K562 (cell line): ENCODE results near the gene SPAG7. TPM values are rescaled to one million over a fixed set of nuclear protein-coding genes. Genes with fewer than 3 reads are reported as not detected.

Experiments
- ATAC-seq: fragments of 200-7000 bp; cut with Tn5 transposase; 3 replicates; pipeline ENCODE4 v1.9.1; 2020; ENCODE audit warnings: moderate library complexity
- BruUV-seq: library from RNA; stranded (reverse); fragments of 400-500 nt; replicated peaks from 2 replicates; lab custom pipeline; 2021; lab: Mats Ljungman, UMichigan
- CTCF ChIA-PET: fragments of 300-600 bp; formaldehyde crosslinking; extraction: SDS; loops from one replicate; lab custom pipeline; 2021; ENCODE audit warnings: low intra/inter-chr PET ratio; lab: Yijun Ruan, JAX
- POLR2A ChIA-PET: fragments of 300-600, 350-650 bp; sonication (Branson Sonifier 250); formaldehyde crosslinking; extraction: SDS; loops from one replicate; lab custom pipeline; 2021; ENCODE audit warnings: antibody characterized with exemption, inconsistent platforms; lab: Yijun Ruan, JAX
- DNase-seq, 4 experiments: peaks; one replicate each; pipeline versions ENCODE4 v3.0.0 to v3.0.0-alpha.2; 2011 to 2018; ENCODE audit warnings: low spot score in 3 of 4, mixed read lengths in 3 of 4; ENCODE audit errors: extremely low read depth in 1 of 4
- FAIRE-seq: peaks from 2 replicates; lab custom pipeline; 2011; peaks lifted over from hg19 to GRCh38; lab: Jason Lieb, UNC
- H2AFZ ChIP-seq: 2 replicates; pipeline ENCODE4 v1.6.0; 2011; ENCODE audit warnings: low read depth, low read length, control low read depth, inconsistent platforms
- H3K27ac ChIP-seq: fragments of 200-600 bp; 3 replicates; pipeline ENCODE4 v1.8.0; 2011; ENCODE audit warnings: low read depth, mild to moderate bottlenecking, control low read depth, inconsistent platforms, low read length, moderate library complexity, mixed read lengths; ENCODE audit errors: extremely low read depth
- H3K27me3 ChIP-seq, 2 experiments: fragments of 300-600 bp in 1 of 2; 2 replicates in 1 of 2; 3 replicates in 1 of 2; pipeline versions ENCODE4 v1.6.0 to v1.8.0; 2011; ENCODE audit warnings: inconsistent platforms in 2 of 2, low read length in 2 of 2, mild to moderate bottlenecking in 1 of 2, mixed read lengths in 1 of 2, moderate library complexity in 1 of 2; ENCODE audit not compliant: control insufficient read depth in 2 of 2, insufficient read depth in 2 of 2
- H3K36me3 ChIP-seq: fragments of 300-600 bp; 3 replicates; pipeline ENCODE4 v1.8.0; 2011; ENCODE audit warnings: mild to moderate bottlenecking, low read length, inconsistent platforms; ENCODE audit not compliant: control insufficient read depth, insufficient read depth
- H3K4me1 ChIP-seq, 2 experiments: fragments of 200-600 bp in 1 of 2; replicated peaks in 1 of 2; 2 replicates in 1 of 2; 3 replicates in 1 of 2; pipeline versions ENCODE4 v1.5.1 to v1.8.0; 2011; ENCODE audit warnings: inconsistent platforms in 2 of 2, low read length in 2 of 2, mild to moderate bottlenecking in 1 of 2, mixed read lengths in 1 of 2, moderate library complexity in 1 of 2; ENCODE audit not compliant: control insufficient read depth in 2 of 2, insufficient read depth in 2 of 2
- H3K4me2 ChIP-seq: 2 replicates; pipeline ENCODE4 v1.6.1; 2011; ENCODE audit warnings: low read length, control low read depth, inconsistent platforms, mixed read lengths; ENCODE audit not compliant: insufficient read depth
- H3K4me3 ChIP-seq: fragments of 200-600 bp; sonication (generic), shearing (Covaris generic); 2 replicates; pipeline ENCODE4 v1.5.1; 2016; ENCODE audit warnings: control low read depth, inconsistent platforms
- H3K79me2 ChIP-seq: fragments of 200-600 bp; 3 replicates; pipeline ENCODE4 v1.8.0; 2011; ENCODE audit warnings: low read length, inconsistent platforms; ENCODE audit not compliant: control insufficient read depth, insufficient read depth
- H3K9ac ChIP-seq, 2 experiments: 2 replicates each; pipeline versions ENCODE4 v1.6.0 to v1.6.1; 2011; ENCODE audit warnings: low read depth in 2 of 2, low read length in 2 of 2, control low read depth in 1 of 2, inconsistent platforms in 1 of 2, mild to moderate bottlenecking in 1 of 2, mixed read lengths in 1 of 2; ENCODE audit not compliant: insufficient read depth in 1 of 2
- H3K9me1 ChIP-seq: one replicate; pipeline ENCODE4 v1.6.0; 2011; ENCODE audit warnings: inconsistent platforms, mild to moderate bottlenecking, low read length, moderate library complexity; ENCODE audit not compliant: control insufficient read depth, insufficient read depth
- H3K9me3 ChIP-seq: replicated peaks from 2 replicates; pipeline ENCODE4 v1.5.1; 2011; ENCODE audit warnings: low read depth, low read length, inconsistent platforms; ENCODE audit not compliant: control insufficient read depth, insufficient read depth
- H4K20me1 ChIP-seq: replicated peaks from 2 replicates; pipeline ENCODE4 v1.6.1; 2011; ENCODE audit warnings: low read length, inconsistent platforms, mixed read lengths; ENCODE audit not compliant: control insufficient read depth, insufficient read depth
- CEBPB ChIP-seq: fragments of 450-650 bp; IDR thresholded peaks from 2 replicates; pipeline ENCODE4 v1.6.1; 2016; ENCODE audit warnings: missing genetic modification characterization, missing compliant biosample characterization
- ETS2 ChIP-seq: IDR thresholded peaks from 2 replicates; pipeline ENCODE4 v1.6.1; 2016; ENCODE audit warnings: borderline replicate concordance, missing genetic modification characterization, mild to moderate bottlenecking, moderate library complexity, missing compliant biosample characterization; ENCODE audit not compliant: poor library complexity, severe bottlenecking
- MCM7 ChIP-seq, 2 experiments: fragments of 450-650 bp; IDR thresholded peaks; 2 replicates each; pipeline ENCODE4 v1.6.1; 2016 to 2018
- PHTF2 ChIP-seq: fragments of 250-450 bp; sonication (Bioruptor Pico); IDR thresholded peaks from 2 replicates; pipeline ENCODE4 v1.5.0; 2021; ENCODE audit warnings: mild to moderate bottlenecking
- PTTG1 ChIP-seq: fragments of 450-650 bp; IDR thresholded peaks from 2 replicates; pipeline ENCODE4 v1.6.1; 2016; ENCODE audit warnings: low read depth, mild to moderate bottlenecking, missing genetic modification characterization, missing compliant biosample characterization
- TARDBP ChIP-seq: fragments of 450-650 bp; IDR thresholded peaks from 2 replicates; pipeline ENCODE4 v1.6.1; 2016
- in situ Hi-C: fragments of 300-500 bp; cut with MboI; formaldehyde crosslinking; loops from 4 replicates; pipeline ENCODE4 v1.15.0; 2018; ENCODE audit warnings: inconsistent platforms, mixed read lengths
- intact Hi-C: fragments of 100-400 bp; cut with micrococcal nuclease; formaldehyde crosslinking; loops from 2 replicates; pipeline ENCODE4 v1.14.2; 2022
- polyA plus RNA-seq, 8 experiments: library from polyadenylated mRNA; depleted of rRNA in 4 of 8; stranded (reverse) in 5 of 8; unstranded in 3 of 8; fragments of >200 nt; fragmentation: Nextera tagmentation in 2 of 8; fragmentation: Illumina TruSeq in 1 of 8; extraction: Ambion mirVana in 2 of 8; extraction: Trizol in 1 of 8; gene quantifications; 2 replicates each; pipeline versions ENCODE4 v1.2.1 to v1.2.3, GENCODE V29; 2011 to 2014; ENCODE audit warnings: inconsistent platforms in 1 of 8, missing spikeins in 1 of 8
- total RNA-seq, 7 experiments: library from RNA; depleted of rRNA in 6 of 7; stranded (reverse); fragments of >200 nt in 6 of 7; fragmentation: Illumina TruSeq in 2 of 7; extraction: Trizol in 2 of 7; gene quantifications; 2 replicates each; pipeline versions ENCODE4 v1.2.1 to v1.2.3, GENCODE V29; 2011 to 2021; ENCODE audit warnings: low replicate concordance in 1 of 7
- TF ChIP-seq, protein P1 (sequence below): fragments of 250-450 bp; sonication (Bioruptor Pico); IDR thresholded peaks from 2 replicates; pipeline ENCODE4 v1.9.0; 2021; ENCODE audit warnings: mild to moderate bottlenecking, inconsistent platforms
- TF ChIP-seq, protein P2 (sequence below): sonication (generic); formaldehyde crosslinking; IDR thresholded peaks from 2 replicates; pipeline ENCODE4 v1.8.0; 2022; ENCODE audit warnings: mild to moderate bottlenecking, missing genetic modification reagents

SPAG7 gene
- total and polyA plus RNA-seq, 9 of the 15 experiments (the other 6 are each of a cell fraction or from before 2014, with no cell fraction given): 5.6 to 53.5 (median 36.3) TPM

- TF ChIP-seq ETS2 (no peak), CEBPB (tag) (peak; percentile 57; the same call in 1 of the 2 replicates), PTTG1 (tag) (no peak), MCM7 (IDR thresholded peaks at IDR 0.05) (no peak), PHTF2 (CRISPR knock-in tag) (no peak)
- TF ChIP-seq, protein P1, sequence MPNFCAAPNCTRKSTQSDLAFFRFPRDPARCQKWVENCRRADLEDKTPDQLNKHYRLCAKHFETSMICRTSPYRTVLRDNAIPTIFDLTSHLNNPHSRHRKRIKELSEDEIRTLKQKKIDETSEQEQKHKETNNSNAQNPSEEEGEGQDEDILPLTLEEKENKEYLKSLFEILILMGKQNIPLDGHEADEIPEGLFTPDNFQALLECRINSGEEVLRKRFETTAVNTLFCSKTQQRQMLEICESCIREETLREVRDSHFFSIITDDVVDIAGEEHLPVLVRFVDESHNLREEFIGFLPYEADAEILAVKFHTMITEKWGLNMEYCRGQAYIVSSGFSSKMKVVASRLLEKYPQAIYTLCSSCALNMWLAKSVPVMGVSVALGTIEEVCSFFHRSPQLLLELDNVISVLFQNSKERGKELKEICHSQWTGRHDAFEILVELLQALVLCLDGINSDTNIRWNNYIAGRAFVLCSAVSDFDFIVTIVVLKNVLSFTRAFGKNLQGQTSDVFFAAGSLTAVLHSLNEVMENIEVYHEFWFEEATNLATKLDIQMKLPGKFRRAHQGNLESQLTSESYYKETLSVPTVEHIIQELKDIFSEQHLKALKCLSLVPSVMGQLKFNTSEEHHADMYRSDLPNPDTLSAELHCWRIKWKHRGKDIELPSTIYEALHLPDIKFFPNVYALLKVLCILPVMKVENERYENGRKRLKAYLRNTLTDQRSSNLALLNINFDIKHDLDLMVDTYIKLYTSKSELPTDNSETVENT (CRISPR knock-in tag): no peak
Observed at GRCh38 chr17:4980644-4981216, 13.1 kb upstream of the SPAG7 start (continued).

GRCh38 chr17:4978726-4979125 is 11.1 kb upstream of the SPAG7 start:
- DNase-seq: no peak

More at GRCh38 chr17:4978726-4979125, 11.1 kb upstream of the SPAG7 start:
- H3K79me2 ChIP-seq: no peaks in the 10 kb centered on the region
- H3K27me3 ChIP-seq: no peaks in the 10 kb centered on the region
- H3K9ac ChIP-seq: no peak overlapping the region
- H3K27ac ChIP-seq: no peak overlapping the region
- ATAC-seq (no peak), FAIRE-seq (no peak)
- TF ChIP-seq CEBPB (tag) (no peak), TARDBP (no peak)
- TF ChIP-seq, protein P2, sequence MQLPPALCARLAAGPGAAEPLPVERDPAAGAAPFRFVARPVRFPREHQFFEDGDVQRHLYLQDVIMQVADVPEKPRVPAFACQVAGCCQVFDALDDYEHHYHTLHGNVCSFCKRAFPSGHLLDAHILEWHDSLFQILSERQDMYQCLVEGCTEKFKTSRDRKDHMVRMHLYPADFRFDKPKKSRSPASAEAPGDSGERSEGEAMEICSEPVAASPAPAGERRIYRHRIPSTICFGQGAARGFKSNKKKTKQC (CRISPR knock-in tag): no peak
- 0 out of 2 replicates have a peak, but pooled peaks cover 6% of the 10 kb centered on the region for H4K20me1 ChIP-seq
- no TSS peak for BruUV-seq
- H3K4me3 ChIP-seq: no peak overlapping the region
- no peaks in the 10 kb centered on the region for H3K9me3 ChIP-seq
- peaks cover 79% of the 10 kb centered on the region for H3K36me3 ChIP-seq
- H3K4me1 ChIP-seq: peaks cover 0 to 6% of the 10 kb centered on the region in 2 experiments; a peak in 1 of 5 replicates
- no peaks in the 10 kb centered on the region for H3K9me1 ChIP-seq
- in situ Hi-C loops (no loop called here), intact Hi-C loops (no loop called here)
- H3K4me2 ChIP-seq: no peak overlapping the region
- CTCF ChIA-PET: no interaction called here
- no peak overlapping the region for H2AFZ ChIP-seq
- POLR2A ChIA-PET: interaction anchor here (1.4 kb wide), 1 partner anchor 9 kb away, joined by 8 read pairs; no protein-coding TSS in a partner anchor
